A673 (cell line): ENCODE data around the gene RIPOR2.

Experiments used
- CTCF ChIP-seq: fragments of 300-800, 200-600 bp; sonication (generic); conservative IDR thresholded peaks from 2 replicates; pipeline ENCODE4 v1.5.1; 2017; ENCODE audit warnings: low read depth, mild to moderate bottlenecking, antibody characterized with exemption, low read length, moderate library complexity, mixed read lengths
- EZH2 ChIP-seq: fragments of 200-600 bp; sonication (generic); IDR thresholded peaks from 2 replicates; pipeline ENCODE4 v1.6.1; 2017; ENCODE audit warnings: borderline replicate concordance, low read depth, mild to moderate bottlenecking, mixed read lengths, antibody characterized with exemption, low read length; ENCODE audit not compliant: poor library complexity, severe bottlenecking

DNA sequence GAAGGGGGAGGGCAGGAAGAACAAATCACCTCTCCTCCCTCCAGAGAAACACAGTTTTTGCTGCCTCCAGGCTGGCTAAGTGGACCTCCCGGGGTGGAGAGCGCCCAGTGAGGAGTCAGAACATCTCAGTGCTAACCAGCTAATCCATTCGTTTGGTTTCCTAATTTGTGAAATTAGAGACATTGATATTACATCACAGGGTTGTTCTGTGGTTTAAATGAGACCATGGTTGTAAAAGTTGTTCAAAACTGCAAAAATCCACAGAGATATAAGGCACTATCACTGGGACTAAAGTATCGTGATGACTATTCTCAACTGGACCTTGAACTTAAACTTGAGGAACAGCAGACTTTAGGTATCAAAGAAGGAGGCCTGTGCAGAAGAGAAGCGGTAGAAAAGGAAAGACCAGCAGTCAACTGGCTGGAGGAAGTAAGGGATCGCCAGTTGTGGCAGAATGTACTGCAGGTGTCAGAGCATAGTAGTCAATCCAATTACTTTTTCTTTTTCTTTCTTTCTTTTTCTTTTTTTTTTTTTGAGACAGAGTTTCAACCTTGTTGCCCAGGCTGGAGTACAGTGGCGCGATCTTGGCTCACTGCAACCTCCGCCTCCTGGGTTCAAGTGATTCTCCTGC, 33.9 kb downstream of the RIPOR2 start:
- TF ChIP-seq CTCF (no peak), EZH2 (no peak)
